T-helper 2 cell treated with Interferon-gamma antibody and Interleukin-4, amounts not matched to agents 100 ng/mL and 5 ng/mL, for 36 hours (primary cell): ENCODE measurements around the gene LRP1. TPM values are rescaled to one million over a fixed set of nuclear protein-coding genes. Genes with fewer than 3 reads are reported as not detected.

ENCODE experiments used
- intact Hi-C: fragments of 100-400 bp; cut with micrococcal nuclease; formaldehyde crosslinking; loops from one replicate; pipeline ENCODE4 v1.15.1; 2023
- total RNA-seq: library from RNA; stranded (reverse); gene quantifications from 2 replicates; pipeline ENCODE4 v1.2.3, GENCODE V29; 2022

Gene LRP1
- total RNA-seq, 1 donor from 2014 or later = 0.91 TPM

- intact Hi-C loops = no loop called here
Measured at GRCh38 chr12:57187222-57188089, 59.2 kb downstream of the LRP1 start.

DNA sequence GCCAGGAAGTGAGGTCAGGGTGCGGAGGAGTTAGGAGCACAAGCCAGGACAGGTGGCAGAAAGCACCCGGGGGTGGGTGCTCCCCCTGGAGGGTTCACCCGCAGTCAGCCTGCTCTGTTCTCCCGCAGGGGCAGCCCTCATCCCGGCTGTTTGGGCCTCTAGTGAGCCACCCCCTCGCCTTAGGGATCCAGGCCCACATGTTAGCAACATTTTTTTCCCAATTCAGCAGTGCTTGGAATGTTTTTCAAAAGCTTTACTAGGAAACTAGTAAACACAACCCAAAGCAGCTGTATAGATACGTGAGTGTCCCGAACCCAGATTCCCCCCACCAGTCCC lies 59.8 kb downstream of the LRP1 start:
- intact Hi-C loops = no loop called here

DNA sequence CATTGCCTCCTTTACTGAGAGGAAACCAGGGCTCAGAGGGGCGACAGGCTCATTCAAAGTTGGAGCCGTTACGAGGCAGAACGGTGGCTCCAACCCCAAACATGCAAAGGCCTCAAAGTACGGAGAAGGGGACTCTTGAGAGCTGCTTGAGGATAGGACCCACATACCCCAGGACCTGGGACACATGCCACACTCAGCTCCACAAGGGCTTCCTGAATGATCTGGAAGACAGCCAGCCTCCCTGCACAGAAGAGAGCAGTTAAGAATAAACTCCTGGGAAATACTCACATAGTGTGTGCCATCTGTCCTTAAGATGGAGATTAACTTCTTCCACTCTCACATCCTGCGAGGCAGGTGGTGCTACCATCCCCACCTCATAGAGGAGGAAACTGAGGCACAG lies 61.8 kb downstream of the LRP1 start:
- intact Hi-C loops = no loop called here

DNA sequence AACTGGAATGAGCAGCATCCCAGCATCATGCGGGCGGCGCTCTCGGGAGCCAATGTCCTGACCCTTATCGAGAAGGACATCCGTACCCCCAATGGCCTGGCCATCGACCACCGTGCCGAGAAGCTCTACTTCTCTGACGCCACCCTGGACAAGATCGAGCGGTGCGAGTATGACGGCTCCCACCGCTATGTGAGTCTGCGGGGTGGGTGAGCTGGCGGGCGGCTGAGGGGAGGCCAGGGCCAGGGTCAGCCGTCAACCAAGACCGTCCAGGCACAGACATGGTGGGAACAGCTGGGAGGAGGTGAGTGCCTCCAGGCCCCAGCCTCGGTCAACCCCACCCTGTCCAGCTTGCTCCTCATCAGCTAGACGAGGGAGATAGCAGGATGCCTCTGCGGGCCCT lies 62.5 kb downstream of the LRP1 start:
- intact Hi-C loops = no loop called here

- intact Hi-C loops = no loop called here
Measured at GRCh38 chr12:57191410-57191809, 63.1 kb downstream of the LRP1 start.

GRCh38 chr12:57192920-57193319 lies 64.6 kb downstream of the LRP1 start:
- intact Hi-C loops = no loop called here

DNA sequence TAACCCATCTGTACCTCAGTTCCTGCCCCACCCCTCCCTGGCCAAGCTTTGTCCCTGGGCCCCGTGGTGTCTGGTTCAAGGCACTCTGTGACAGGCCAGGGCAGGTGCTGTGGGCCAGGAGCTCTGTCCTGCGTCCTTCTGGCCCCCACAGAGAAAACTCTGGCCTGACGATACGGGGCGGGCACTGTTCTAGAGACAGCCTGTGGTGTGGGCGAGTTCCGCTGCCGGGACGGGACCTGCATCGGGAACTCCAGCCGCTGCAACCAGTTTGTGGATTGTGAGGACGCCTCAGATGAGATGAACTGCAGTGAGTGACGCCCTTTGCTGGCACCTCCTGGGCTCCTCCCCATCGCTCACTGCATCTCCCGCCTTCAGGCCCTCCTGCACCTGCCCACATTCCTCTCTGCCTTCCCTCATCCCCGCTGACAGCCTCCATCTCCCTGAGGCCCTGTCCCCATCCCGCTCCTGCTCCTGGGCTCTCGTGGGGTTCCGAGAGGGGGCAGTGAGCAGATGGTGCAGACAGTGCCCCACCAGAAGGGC lies 65.5 kb downstream of the LRP1 start:
- intact Hi-C loops = no loop called here

DNA sequence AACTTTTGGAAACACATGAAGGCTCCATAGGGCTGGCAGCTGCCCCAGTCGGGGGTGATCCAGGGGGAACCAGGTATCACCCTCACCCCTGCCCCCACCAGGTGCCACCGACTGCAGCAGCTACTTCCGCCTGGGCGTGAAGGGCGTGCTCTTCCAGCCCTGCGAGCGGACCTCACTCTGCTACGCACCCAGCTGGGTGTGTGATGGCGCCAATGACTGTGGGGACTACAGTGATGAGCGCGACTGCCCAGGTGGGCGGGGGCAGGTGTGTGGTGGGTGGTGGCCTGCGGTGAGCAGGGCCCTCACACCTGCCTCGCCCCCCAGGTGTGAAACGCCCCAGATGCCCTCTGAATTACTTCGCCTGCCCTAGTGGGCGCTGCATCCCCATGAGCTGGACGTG lies 66.0 kb downstream of the LRP1 start:
- intact Hi-C loops = no loop called here

- intact Hi-C loops = no loop called here
Measured at GRCh38 chr12:57195186-57195585, 66.9 kb downstream of the LRP1 start.

DNA sequence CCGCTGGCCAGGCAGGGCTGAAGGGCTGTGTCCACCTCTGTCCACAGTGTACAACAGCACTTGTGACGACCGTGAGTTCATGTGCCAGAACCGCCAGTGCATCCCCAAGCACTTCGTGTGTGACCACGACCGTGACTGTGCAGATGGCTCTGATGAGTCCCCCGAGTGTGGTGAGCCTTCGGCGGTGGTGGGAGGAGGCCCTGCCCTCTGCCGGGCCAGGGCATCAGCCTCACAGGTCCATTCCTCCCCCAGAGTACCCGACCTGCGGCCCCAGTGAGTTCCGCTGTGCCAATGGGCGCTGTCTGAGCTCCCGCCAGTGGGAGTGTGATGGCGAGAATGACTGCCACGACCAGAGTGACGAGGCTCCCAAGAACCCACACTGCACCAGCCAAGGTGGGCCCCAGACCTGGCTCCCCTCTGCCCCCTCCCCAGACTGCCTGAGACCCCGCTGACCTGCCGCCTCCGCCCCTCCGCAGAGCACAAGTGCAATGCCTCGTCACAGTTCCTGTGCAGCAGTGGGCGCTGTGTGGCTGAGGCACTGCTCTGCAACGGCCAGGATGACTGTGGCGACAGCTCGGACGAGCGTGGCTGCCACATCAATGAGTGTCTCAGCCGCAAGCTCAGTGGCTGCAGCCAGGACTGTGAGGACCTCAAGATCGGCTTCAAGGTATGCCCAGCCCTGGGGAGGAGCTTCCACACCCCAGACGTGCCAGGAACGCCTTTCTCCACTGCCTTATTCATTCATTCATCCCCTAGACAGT lies 67.5 kb downstream of the LRP1 start:
- intact Hi-C loops = no loop called here

DNA sequence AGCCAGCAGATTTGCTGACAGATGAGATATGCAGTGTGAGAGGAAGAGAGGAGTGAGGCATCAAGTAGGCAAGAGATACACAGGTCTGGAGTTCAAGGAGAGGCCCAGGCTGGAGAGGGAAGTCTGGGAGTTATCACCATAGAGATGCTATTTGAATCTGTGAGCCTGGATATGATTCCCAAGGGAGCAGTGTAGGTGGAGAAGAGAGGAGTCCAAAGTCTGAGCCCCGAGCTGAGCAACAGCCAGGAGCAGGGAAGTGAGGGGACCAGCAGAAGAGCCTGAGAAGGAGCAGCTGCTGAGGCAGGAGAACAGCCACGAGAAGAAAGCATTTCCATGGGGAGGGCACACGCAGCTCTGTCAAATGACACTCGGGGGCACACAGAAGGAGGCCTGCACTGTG lies 68.2 kb downstream of the LRP1 start:
- intact Hi-C loops = no loop called here

GRCh38 chr12:57196956-57197355 lies 68.7 kb downstream of the LRP1 start:
- intact Hi-C loops = no loop called here

- intact Hi-C loops = no loop called here
Measured at GRCh38 chr12:57198329-57198728, 70.0 kb downstream of the LRP1 start.

- intact Hi-C loops = no loop called here
Measured at GRCh38 chr12:57199191-57199590, 70.9 kb downstream of the LRP1 start.

DNA sequence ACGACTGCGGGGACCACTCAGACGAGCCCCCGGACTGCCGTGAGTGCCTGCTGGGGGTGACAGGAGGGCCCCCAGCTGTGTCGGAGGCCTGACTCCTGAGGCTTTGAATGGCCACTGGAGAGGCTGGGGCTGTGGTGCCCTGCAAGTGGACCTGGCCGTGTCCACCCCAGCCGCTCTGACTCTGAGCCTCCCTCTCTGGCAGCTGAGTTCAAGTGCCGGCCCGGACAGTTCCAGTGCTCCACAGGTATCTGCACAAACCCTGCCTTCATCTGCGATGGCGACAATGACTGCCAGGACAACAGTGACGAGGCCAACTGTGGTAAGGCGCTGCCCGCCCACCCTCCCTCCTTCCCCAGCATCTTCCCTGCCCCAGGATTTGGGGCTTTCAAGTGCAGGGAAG lies 72.2 kb downstream of the LRP1 start:
- intact Hi-C loops = no loop called here

- intact Hi-C loops = no loop called here
Measured at GRCh38 chr12:57201219-57201618, 72.9 kb downstream of the LRP1 start.

- intact Hi-C loops = no loop called here
Measured at GRCh38 chr12:57201631-57202030, 73.3 kb downstream of the LRP1 start.

DNA sequence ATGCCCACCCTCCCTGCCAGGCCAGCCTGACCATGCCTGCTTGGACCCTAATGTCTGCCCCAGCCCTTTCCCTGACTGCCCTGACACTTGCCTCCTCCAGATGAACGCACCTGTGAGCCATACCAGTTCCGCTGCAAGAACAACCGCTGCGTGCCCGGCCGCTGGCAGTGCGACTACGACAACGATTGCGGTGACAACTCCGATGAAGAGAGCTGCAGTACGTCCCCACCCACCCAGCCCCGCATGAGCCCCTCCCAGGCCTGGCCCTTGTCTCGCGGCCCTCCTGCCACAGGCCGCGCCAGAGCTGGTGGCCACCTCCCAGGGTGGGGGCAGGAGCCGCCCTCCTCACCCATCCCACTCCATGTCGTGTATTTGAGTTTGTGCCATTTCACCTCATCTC lies 74.0 kb downstream of the LRP1 start:
- intact Hi-C loops = no loop called here

- intact Hi-C loops = no loop called here
Measured at GRCh38 chr12:57203201-57203600, 74.9 kb downstream of the LRP1 start.

- intact Hi-C loops = no loop called here
Measured at GRCh38 chr12:57203791-57204190, 75.5 kb downstream of the LRP1 start.

GRCh38 chr12:57204454-57204853 lies 76.2 kb downstream of the LRP1 start:
- intact Hi-C loops = no loop called here

DNA sequence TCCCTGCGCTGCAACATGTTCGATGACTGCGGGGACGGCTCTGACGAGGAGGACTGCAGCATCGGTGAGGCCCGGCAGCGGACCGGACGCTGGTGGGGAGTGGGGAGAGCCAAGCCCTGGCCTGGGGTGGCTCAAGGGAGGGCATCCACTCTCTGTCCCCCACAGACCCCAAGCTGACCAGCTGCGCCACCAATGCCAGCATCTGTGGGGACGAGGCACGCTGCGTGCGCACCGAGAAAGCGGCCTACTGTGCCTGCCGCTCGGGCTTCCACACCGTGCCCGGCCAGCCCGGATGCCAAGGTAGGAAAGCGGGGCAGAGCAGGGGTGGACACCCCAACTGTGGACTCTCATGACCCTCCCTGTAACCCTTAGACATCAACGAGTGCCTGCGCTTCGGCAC lies 76.9 kb downstream of the LRP1 start:
- intact Hi-C loops = no loop called here

- intact Hi-C loops = no loop called here
Measured at GRCh38 chr12:57205931-57206330, 77.6 kb downstream of the LRP1 start.
